ENCODE results near the gene ASPSCR1. TPM values are rescaled to one million over a fixed set of nuclear protein-coding genes. Genes with fewer than 3 reads are reported as not detected.
A peak's percentile ranks its signal among the peaks of the same experiment; 100 is the strongest.

Gene ASPSCR1
- total and polyA plus RNA-seq, 2 of the 13 experiments (the other 11 are each of a cell fraction or from before 2014, with no cell fraction given) = 274 to 314 TPM

DNA sequence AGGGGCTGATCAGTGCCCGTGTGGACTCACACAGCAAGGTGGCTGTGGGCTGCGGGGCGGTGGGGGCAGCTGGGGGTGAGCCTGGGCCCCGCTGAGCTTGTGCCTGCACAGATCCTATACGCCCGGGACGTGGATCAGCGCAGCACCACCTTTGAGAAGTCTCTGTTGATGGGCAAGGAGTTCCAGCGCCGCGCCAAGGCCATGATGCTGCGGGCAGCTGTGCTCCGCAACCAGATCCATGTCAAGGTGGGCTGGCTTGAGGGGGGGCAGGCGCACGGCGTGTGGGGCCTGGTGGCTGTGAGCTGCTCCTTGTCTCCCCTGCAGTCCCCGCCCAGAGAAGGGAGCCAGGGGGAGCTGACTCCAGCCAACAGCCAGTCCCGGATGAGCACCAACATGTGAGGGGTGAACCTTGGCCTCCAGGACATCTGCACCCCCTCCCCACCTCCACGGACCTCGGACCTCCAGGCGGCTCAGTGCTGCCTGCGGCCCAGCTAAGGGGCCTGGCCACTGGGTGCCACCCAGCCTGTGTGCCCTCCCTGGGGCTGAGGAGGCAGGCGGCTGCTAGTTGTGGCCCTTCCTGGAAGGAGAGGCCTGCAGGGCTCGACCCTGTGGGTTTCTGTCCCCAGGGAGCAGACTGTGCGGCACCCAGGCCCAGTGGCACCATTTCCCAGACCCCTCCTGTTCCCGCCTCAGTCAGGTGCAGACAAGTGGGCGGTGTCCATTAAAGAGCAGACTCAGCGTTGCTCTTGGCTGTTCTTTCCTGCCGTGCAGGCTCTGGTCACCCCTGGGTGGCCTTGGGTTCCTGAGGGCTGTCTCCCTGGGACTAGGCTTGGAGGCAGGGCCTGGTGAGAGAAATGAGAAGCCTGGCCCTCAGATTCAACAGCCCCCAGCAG lies 79.5 kb downstream of the ASPSCR1 start (continued):
- no peak for TF ChIP-seq GLMP (CRISPR knock-in tag; IDR thresholded peaks at IDR 0.05; ENCODE audit: borderline replicate concordance)
- TF ChIP-seq SMAD9 (CRISPR knock-in tag; IDR thresholded peaks at IDR 0.05) = no peak
- TF ChIP-seq ATF6 (CRISPR knock-in tag; conservative IDR thresholded peaks at IDR 0.05) = no peak
- TF ChIP-seq SOX5 (CRISPR knock-in tag; IDR thresholded peaks at IDR 0.05; ENCODE audit: borderline replicate concordance) = no peak
- TF ChIP-seq RELA (CRISPR knock-in tag; IDR thresholded peaks at IDR 0.05) = 0 out of 2 replicates have a peak, but pooled peaks have one; percentile 24
- peak; percentile 89; the same call in 1 of the 2 replicates for TF ChIP-seq ZNF788 (CRISPR knock-in tag; IDR thresholded peaks at IDR 0.05; ENCODE audit: borderline replicate concordance)
- TF ChIP-seq ATF2 (CRISPR knock-in tag; IDR thresholded peaks at IDR 0.05) = peak; percentile 68
- no peak for TF ChIP-seq HOXA9 (CRISPR knock-in tag; IDR thresholded peaks at IDR 0.05; ENCODE audit: borderline replicate concordance)
- TF ChIP-seq, protein P1, sequence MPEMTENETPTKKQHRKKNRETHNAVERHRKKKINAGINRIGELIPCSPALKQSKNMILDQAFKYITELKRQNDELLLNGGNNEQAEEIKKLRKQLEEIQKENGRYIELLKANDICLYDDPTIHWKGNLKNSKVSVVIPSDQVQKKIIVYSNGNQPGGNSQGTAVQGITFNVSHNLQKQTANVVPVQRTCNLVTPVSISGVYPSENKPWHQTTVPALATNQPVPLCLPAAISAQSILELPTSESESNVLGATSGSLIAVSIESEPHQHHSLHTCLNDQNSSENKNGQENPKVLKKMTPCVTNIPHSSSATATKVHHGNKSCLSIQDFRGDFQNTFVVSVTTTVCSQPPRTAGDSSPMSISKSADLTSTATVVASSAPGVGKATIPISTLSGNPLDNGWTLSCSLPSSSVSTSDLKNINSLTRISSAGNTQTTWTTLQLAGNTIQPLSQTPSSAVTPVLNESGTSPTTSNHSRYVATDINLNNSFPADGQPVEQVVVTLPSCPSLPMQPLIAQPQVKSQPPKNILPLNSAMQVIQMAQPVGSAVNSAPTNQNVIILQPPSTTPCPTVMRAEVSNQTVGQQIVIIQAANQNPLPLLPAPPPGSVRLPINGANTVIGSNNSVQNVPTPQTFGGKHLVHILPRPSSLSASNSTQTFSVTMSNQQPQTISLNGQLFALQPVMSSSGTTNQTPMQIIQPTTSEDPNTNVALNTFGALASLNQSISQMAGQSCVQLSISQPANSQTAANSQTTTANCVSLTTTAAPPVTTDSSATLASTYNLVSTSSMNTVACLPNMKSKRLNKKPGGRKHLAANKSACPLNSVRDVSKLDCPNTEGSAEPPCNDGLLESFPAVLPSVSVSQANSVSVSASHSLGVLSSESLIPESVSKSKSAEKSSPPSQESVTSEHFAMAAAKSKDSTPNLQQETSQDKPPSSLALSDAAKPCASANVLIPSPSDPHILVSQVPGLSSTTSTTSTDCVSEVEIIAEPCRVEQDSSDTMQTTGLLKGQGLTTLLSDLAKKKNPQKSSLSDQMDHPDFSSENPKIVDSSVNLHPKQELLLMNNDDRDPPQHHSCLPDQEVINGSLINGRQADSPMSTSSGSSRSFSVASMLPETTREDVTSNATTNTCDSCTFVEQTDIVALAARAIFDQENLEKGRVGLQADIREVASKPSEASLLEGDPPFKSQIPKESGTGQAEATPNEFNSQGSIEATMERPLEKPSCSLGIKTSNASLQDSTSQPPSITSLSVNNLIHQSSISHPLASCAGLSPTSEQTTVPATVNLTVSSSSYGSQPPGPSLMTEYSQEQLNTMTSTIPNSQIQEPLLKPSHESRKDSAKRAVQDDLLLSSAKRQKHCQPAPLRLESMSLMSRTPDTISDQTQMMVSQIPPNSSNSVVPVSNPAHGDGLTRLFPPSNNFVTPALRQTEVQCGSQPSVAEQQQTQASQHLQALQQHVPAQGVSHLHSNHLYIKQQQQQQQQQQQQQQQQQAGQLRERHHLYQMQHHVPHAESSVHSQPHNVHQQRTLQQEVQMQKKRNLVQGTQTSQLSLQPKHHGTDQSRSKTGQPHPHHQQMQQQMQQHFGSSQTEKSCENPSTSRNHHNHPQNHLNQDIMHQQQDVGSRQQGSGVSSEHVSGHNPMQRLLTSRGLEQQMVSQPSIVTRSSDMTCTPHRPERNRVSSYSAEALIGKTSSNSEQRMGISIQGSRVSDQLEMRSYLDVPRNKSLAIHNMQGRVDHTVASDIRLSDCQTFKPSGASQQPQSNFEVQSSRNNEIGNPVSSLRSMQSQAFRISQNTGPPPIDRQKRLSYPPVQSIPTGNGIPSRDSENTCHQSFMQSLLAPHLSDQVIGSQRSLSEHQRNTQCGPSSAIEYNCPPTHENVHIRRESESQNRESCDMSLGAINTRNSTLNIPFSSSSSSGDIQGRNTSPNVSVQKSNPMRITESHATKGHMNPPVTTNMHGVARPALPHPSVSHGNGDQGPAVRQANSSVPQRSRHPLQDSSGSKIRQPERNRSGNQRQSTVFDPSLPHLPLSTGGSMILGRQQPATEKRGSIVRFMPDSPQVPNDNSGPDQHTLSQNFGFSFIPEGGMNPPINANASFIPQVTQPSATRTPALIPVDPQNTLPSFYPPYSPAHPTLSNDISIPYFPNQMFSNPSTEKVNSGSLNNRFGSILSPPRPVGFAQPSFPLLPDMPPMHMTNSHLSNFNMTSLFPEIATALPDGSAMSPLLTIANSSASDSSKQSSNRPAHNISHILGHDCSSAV (CRISPR knock-in tag; IDR thresholded peaks at IDR 0.05; ENCODE audit: borderline replicate concordance) = no peak
- TF ChIP-seq CTCF (CRISPR knock-in tag; IDR thresholded peaks at IDR 0.05) = peak; percentile 53
